Uterine smooth muscle cell (primary cell): ENCODE data around the gene OR2A25. TPM values are rescaled to one million over a fixed set of nuclear protein-coding genes. Genes with fewer than 3 reads are reported as not detected.

Source experiments
- total RNA-seq: library from RNA; depleted of rRNA; stranded (reverse); fragments of >200 nt; gene quantifications from 2 replicates; pipeline ENCODE4 v1.2.3, GENCODE V29; 2014

Gene OR2A25
- total RNA-seq: not detected in 2 replicates

GRCh38 chr7:144069511-144069910, at the start of gene OR2A25:
Gene OR2A25, plus strand, starts transcription at chr7:144069811. Its CDS starts 4,409 bp downstream, at chr7:144074220.

DNA sequence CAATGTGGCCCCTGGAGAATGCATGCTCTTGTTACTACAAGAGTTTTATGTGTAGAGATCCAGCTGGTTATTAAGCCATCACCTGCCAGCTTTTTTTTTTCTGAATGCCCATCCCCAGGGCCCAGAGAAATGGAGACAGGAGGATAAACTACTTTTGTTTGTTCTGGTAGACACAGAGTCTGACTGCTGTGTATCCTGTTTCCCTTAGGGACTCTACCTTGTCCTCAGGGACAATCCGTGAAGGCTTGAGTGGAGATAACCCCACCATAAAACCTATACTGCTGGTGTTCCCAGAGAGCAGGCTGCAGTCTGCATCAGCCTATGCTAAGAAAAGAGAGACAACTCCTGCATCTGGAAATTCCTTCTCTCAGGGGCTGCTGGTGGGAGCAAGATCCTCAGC, 21.0 kb upstream of the OR2A25 start, which contains the start of gene OR2A5:
Gene OR2A5 (plus strand): TSS at position 301 of the 400 bp plus-strand sequence. CDS start 1,454 bp downstream, outside the sequence.

GRCh38 chr7:144085978-144086377, 16.4 kb downstream of the OR2A25 start, which contains the start of gene OR2A12:
Gene OR2A12, plus strand, starts transcription at chr7:144086278. Its CDS starts 8,830 bp downstream, at chr7:144095108.

GRCh38 chr7:144109283-144109682, 39.7 kb downstream of the OR2A25 start, which contains the start of gene OR2A2:
Gene OR2A2, plus strand, starts transcription at chr7:144109583. Its CDS starts 0 bp downstream, at chr7:144109583.

GRCh38 chr7:144122876-144123275, 53.3 kb downstream of the OR2A25 start, which contains the start of gene OR2A14:
Gene OR2A14, plus strand, starts transcription at chr7:144123176. Its CDS starts 5,937 bp downstream, at chr7:144129113.

Other genes with a start within 250 kb of the OR2A25 start
- 63.2 and 68.2 TPM in 2 replicates for gene TCAF1, start 167.6 kb upstream of the OR2A25 start, total RNA-seq
- gene OR2F2, start 134.6 kb upstream of the OR2A25 start, total RNA-seq: not detected in 2 replicates
- gene OR2F1, start 115.0 kb upstream of the OR2A25 start, total RNA-seq: under 0.01 TPM in 1 of 2 replicates, not detected in the other
- gene OR6B1, start 69.5 kb upstream of the OR2A25 start, total RNA-seq: under 0.01 TPM in 1 of 2 replicates, not detected in the other
- not detected in 2 replicates for gene OR2A5, start 20.9 kb upstream of the OR2A25 start, total RNA-seq
- gene OR2A12, start 16.5 kb downstream of the OR2A25 start, total RNA-seq: not detected in 2 replicates
- not detected in 2 replicates for gene OR2A2, start 39.8 kb downstream of the OR2A25 start, total RNA-seq
- gene OR2A14, start 53.4 kb downstream of the OR2A25 start, total RNA-seq: not detected in 2 replicates
- 1.7 TPM in 1 of 2 replicates, not detected in the other for gene CTAGE4, start 113.7 kb downstream of the OR2A25 start, total RNA-seq
- gene ARHGEF35, start 126.0 kb downstream of the OR2A25 start, total RNA-seq: 1.5 and 2.1 TPM in 2 replicates
- under 0.01 TPM in 1 of 2 replicates, not detected in the other for gene OR2A42, start 169.8 kb downstream of the OR2A25 start, total RNA-seq
- gene OR2A7, start 195.0 kb downstream of the OR2A25 start, total RNA-seq: 0.12 TPM in 1 of 2 replicates, not detected in the other
- gene CTAGE8, start 199.5 kb downstream of the OR2A25 start, total RNA-seq: 0.44 TPM in 1 of 2 replicates, not detected in the other
- gene OR2A1, start 242.6 kb downstream of the OR2A25 start, total RNA-seq: not detected in 2 replicates